GM21723 (cell line): ENCODE results near the gene CFAP119.

Experiments
- ATAC-seq: cut with Tn5 transposase; IDR thresholded peaks from one replicate; pipeline ENCODE4 v1.9.1; 2021; ENCODE audit warnings: mild to moderate bottlenecking, moderate library complexity; ENCODE audit not compliant: unreplicated experiment

Gene CFAP119

DNA sequence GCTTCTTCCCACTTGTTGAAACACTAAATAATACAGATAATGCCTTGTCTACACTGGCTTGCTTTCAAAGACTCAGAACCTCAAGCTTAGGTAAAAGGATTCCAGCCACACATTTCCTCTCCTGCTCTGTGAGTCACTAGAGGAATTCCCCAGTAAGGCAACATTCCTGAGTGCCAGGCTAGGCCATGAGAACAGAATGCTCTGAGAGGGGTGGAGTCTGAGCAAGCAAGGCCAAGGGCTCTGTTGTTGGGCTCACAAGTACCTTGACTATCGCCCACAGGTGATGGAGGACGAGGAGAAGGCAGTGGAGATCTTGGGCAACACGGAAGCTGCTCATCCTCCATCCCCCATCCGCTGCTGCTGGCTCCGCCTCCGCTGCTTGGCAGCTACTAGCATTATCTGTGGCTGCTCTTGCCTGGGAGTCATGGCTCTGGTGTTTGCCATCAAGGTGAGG, 20.4 kb downstream of the CFAP119 start:
- ATAC-seq = no peak

- no peak for ATAC-seq
Observed at GRCh38 chr16:30740364-30741251, 21.3 kb downstream of the CFAP119 start.

GRCh38 chr16:30738984-30739951, 22.6 kb downstream of the CFAP119 start:
- no peak for ATAC-seq

- no peak for ATAC-seq
Observed at GRCh38 chr16:30737794-30738648, 23.8 kb downstream of the CFAP119 start.

DNA sequence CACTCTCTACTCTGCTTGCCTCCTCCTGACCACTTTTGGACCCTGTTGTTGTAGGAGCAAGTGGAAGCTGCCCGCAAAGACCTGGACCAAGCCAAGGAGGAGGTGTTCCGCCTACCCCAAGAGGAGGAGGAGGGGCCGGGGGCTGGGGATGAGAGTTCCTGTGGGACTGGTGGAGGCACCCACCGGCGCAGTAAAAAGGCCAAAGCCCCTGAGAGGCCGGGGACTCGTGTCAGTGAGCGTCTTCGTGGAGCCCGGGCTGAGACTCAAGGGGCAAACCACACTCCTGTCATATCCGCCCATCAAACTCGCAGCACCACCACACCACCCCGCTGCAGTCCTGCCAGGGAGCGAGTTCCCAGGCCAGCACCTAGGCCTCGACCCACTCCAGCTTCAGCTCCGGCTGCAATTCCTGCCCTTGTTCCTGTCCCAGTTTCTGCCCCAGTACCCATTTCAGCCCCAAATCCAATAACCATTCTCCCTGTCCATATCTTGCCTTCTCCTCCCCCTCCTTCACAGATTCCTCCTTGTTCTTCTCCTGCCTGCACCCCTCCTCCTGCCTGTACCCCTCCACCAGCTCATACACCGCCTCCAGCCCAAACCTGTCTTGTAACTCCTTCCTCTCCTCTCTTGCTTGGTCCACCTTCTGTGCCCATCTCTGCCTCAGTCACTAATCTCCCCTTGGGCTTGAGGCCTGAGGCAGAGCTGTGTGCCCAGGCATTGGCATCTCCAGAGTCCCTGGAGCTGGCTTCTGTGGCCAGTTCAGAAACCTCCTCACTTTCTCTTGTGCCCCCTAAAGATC, 24.7 kb downstream of the CFAP119 start:
- ATAC-seq = no peak

DNA sequence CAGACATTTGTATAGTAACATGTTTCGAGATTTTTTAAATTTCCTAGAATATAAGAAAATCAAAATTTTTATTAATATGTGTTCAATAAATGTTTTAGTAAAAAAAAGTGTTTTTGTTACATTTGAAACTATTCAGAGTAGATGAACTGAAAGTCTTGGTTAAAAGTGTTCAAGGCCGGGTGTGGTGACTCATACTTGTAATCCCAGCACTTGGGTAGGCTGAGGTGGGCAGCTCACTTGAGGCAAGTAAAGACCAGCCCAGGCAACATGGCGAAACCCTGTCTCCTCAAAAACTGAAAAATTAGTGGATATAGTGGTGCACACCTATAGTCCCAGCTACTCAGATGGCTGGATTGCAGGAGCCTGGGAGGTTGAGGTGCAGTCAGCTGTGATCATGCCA, 30.5 kb downstream of the CFAP119 start:
- ATAC-seq = no peak

DNA sequence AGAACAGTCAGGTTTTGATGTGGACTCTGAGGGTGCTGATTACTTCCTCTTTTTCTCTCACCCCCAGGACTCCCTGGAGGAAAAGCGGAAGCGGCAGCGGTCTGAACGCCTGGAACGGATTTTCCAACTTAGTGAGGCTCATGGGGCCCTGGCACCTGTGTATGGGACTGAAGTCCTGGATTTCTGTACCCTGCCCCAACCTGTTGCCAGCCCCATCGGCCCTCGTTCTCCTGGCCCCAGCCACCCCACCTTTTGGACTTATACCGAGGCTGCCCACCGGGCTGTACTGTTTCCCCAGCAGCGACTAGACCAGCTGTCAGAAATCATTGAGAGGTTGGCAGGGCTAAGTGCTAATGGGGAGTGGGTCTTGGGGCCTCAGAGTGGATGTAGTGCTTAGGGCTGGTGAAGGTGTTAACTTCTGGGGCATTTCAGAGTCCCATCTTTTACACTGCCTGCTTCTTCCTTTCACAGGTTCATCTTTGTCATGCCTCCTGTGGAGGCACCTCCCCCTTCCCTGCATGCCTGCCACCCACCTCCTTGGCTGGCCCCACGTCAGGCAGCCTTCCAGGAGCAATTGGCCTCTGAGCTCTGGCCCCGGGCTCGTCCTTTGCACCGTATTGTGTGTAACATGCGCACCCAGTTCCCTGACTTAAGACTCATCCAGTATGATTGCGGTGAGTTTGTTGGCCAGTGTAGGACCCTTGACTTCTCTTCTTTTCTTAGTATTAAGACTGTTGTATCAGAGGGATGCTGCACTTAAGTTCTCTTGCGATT, 32.8 kb downstream of the CFAP119 start:
- ATAC-seq = no peak

- no peak for ATAC-seq
Observed at GRCh38 chr16:30728321-30728720, 33.5 kb downstream of the CFAP119 start.

GRCh38 chr16:30725418-30725792, 36.5 kb downstream of the CFAP119 start:
- ATAC-seq = no peak

GRCh38 chr16:30724641-30725417, 37.0 kb downstream of the CFAP119 start:
- ATAC-seq = no peak

- ATAC-seq = no peak
Observed at GRCh38 chr16:30723725-30724355, 38.0 kb downstream of the CFAP119 start.

GRCh38 chr16:30722916-30723315, 38.9 kb downstream of the CFAP119 start:
- no peak for ATAC-seq

DNA sequence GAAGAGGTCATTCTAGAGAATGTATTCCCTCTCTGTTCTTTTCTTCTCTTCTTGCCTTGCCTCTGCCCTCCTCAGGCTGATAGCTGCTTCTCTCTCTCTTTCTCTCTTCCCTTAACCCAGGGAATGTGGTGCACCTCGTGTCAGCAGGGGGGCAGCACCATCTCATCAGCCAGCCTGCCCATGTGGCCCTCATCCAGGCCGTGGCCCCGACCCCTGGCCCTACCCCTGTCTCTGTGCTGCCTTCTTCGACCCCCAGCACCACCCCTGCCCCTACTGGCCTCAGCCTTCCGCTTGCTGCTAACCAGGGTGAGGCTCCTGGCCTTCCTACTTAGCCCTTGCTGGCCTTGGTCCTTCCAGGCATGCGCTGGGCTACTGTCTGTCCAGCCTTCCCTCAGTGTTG, 39.4 kb downstream of the CFAP119 start:
- ATAC-seq = no peak

DNA sequence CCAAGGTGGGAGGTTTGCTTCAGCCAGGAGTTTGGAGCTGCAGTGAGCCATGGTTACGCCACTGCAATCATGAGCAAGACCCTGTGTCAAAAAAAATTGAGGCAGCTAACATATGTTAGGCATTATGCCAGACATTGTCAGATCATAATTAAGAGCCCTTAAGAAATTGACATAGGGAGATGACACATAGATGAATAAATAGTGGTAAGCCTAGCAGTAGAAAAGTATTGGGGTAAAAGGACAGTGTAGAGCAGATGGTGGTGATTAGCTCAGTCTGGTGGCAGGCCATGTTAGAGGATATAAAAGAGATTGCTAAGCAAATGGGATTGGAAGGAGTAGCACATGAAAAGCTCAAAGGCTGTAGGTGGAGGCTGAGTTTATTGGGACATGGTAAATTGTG, 40.3 kb downstream of the CFAP119 start:
- ATAC-seq = no peak

DNA sequence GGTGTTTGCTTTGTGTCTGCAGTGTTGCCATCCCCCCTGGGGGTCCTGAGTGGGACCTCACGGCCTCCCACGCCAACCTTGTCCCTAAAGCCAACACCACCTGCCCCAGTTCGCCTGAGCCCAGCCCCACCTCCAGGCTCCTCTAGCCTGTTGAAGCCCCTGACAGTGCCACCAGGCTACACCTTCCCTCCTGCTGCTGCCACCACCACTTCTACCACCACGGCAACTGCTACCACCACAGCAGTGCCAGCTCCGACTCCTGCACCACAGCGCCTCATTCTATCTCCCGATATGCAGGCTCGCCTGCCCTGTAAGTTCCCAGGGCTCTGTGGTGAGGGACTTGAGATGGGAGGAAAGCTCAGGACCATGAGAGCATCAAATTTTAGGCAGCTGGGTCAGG, 40.7 kb downstream of the CFAP119 start:
- no peak for ATAC-seq

GRCh38 chr16:30720694-30721093, 41.2 kb downstream of the CFAP119 start:
- ATAC-seq = no peak

GRCh38 chr16:30720086-30720485, 41.8 kb downstream of the CFAP119 start:
- no peak for ATAC-seq
